Ureter (tissue), 1 donor: ENCODE results near the gene RREB1. TPM values are rescaled to one million over a fixed set of nuclear protein-coding genes. Genes with fewer than 3 reads are reported as not detected.

Source experiments
- DNase-seq: peaks from one replicate; pipeline ENCODE4 v3.0.0-alpha.2; 2020; ENCODE audit warnings: low spot score
- total RNA-seq: library from RNA; stranded (reverse); gene quantifications from one replicate; pipeline ENCODE4 v1.2.4, GENCODE V29; 2023
- donor health status: DM: yes; HTN: yes; CAD: no.

RREB1 gene
- total RNA-seq, result 74.6 TPM

- peak; percentile 63 for DNase-seq
These were observed at the start of gene RREB1 for GRCh38 chr6:7107578-7108195. RREB1 (plus strand) TSS chr6:7107961; CDS start chr6:7181912, 73,951 bp downstream.

GRCh38 chr6:7058250-7058923 lies 49.4 kb upstream of the RREB1 start:
- peak; percentile 82 for DNase-seq

GRCh38 chr6:7060769-7061516 lies 46.8 kb upstream of the RREB1 start:
- DNase-seq, result no peak

GRCh38 chr6:7062451-7063162 lies 45.2 kb upstream of the RREB1 start:
- no peak for DNase-seq

GRCh38 chr6:7067305-7067704 lies 40.5 kb upstream of the RREB1 start:
- no peak for DNase-seq

GRCh38 chr6:7071405-7071804 lies 36.4 kb upstream of the RREB1 start:
- no peak for DNase-seq

GRCh38 chr6:7073082-7073820 lies 34.5 kb upstream of the RREB1 start:
- no peak for DNase-seq

GRCh38 chr6:7073821-7074525 lies 33.8 kb upstream of the RREB1 start:
- DNase-seq, result no peak

GRCh38 chr6:7074870-7075269 lies 32.9 kb upstream of the RREB1 start:
- no peak for DNase-seq

GRCh38 chr6:7075341-7076000 lies 32.3 kb upstream of the RREB1 start:
- DNase-seq, result no peak

- DNase-seq, result no peak
These were observed 29.9 kb upstream of the RREB1 start for GRCh38 chr6:7077856-7078255.

GRCh38 chr6:7078856-7079255 lies 28.9 kb upstream of the RREB1 start:
- no peak for DNase-seq

GRCh38 chr6:7080311-7080710 lies 27.4 kb upstream of the RREB1 start:
- no peak for DNase-seq

GRCh38 chr6:7085911-7086310 lies 21.9 kb upstream of the RREB1 start:
- no peak for DNase-seq

- DNase-seq, result no peak
These were observed 21.3 kb upstream of the RREB1 start for GRCh38 chr6:7086488-7086887.

- DNase-seq, result no peak
These were observed 20.7 kb upstream of the RREB1 start for GRCh38 chr6:7087066-7087465.

- no peak for DNase-seq
These were observed 20.2 kb upstream of the RREB1 start for GRCh38 chr6:7087491-7087979.

- no peak for DNase-seq
These were observed 19.6 kb upstream of the RREB1 start for GRCh38 chr6:7088076-7088742.

GRCh38 chr6:7098993-7099392 lies 8.8 kb upstream of the RREB1 start:
- DNase-seq, result no peak
